Eye (tissue), 1 donor: Measurements from ENCODE around the gene ATG4B.

Experiments used
- DNase-seq: peaks from one replicate; pipeline ENCODE4 v3.0.0-alpha.2; 2015

ATG4B gene

DNA sequence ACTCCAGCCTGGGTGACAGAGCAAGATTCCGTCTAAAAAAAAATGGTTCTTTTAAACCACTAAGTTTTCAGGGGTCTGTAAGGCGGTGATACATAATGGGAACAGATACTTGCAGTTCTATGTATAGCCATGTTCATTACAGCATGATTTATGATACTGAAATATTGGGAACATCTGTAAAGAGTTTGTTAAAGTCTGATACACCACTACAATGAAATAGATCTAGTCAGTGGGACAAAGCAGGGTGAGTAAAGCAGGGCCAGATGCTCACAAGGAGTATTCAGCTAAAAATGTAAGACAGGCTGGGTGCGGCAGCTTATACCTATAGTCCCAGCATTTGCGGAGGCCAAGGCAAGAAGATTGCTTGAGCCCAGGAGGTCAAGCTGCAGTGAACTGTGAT, 58.2 kb downstream of the ATG4B start:
- no peak for DNase-seq

DNA sequence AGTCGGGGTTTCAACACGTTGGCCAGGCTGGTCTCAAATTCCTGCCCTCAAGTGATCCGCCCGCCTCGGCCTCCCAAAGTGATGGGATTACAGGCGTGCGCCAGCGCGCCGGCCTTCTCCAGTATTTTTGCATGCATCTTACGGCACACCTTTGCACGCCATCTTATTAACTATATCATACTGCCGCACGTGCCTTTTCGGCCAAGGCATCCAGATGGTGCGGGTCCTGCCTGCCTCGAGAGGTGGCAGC, 63.6 kb downstream of the ATG4B start:
- no peak for DNase-seq

DNA sequence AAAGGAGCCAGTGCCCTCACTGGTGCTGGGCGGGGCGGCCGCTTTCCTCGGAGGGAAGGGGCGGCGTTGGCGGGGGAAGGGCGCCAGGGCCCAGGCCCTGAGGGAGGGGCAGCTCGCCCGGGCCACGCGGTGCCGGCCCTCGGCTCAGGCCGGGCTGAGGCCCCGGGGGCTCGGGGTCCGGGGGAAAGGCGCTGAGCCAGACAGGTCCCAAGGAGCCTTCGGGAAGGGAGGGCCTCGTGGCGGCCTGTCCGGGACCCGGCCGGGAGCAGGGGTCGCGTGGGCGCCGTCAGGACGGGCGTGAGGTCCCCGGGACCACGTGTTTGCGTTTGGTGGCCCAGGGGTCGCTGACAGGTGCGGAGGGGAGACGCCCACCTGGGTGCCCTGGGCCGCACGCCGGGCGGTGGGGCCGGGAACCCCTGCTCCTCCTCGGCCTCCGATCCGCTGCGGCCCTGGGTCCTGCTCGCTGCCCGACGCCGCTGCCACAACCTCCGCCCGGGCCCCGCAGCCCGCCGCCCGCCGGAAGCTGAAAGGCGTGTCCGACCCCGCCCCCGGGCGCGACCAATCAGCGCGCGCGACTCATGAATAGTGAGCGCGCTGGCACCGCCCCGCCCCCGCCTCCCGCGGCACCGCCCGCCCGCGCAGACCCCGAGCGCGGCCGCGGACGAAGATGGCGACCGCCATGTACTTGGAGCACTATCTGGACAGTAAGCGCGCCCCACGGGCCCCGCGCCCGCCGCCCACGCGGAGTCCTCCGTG, 64.1 kb downstream of the ATG4B start, which contains the start of gene ING5:
Gene ING5, plus strand, starts transcription at position 641 of the 756 bp plus-strand sequence. Its CDS starts 27 bp downstream, at position 668.
- DNase-seq: peak; percentile 97

DNA sequence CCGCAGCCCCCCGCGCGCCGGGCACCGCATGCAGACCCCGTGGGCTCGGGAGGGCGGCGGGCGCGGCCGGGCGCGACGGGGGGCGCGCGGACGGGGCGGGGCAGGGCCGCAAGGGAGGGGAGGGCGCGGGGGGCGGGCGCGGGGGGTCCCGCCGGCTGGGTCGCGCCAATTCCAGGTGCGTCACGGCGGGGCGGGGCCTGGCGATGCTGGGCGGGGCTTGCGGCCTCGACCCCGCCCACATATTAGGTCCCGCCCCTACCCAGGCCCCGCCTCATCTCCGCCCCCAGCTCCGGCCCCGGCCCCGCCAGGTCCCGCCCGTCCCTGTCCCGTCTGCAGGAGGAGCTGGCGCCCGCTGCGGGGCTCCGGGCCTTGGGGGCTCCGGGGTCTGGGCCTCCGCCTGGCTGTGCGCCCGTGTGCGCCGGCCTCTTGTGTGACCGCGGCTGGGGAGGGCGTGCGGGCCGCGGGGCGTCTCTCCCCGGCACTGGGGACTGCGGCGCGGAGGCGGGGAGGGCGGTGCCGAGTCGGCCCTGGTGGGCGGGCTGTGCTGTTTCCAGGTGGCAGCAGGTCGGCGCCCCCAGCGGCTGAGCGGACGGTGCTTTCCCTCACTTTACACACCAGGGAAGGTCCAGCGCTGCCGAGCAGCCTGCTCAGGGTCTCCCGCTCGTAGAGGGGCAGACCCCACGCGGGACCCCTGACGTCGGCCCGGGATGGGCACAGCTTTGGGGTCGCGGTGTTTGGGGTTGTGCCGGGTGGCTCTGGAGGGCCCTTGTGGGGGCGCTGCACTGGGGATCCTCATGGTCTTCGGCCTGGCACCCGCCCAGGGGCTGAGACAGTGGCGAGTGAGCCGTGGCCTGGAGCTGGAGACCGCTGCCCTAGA, 64.9 kb downstream of the ATG4B start:
- DNase-seq: peak; percentile 95

DNA sequence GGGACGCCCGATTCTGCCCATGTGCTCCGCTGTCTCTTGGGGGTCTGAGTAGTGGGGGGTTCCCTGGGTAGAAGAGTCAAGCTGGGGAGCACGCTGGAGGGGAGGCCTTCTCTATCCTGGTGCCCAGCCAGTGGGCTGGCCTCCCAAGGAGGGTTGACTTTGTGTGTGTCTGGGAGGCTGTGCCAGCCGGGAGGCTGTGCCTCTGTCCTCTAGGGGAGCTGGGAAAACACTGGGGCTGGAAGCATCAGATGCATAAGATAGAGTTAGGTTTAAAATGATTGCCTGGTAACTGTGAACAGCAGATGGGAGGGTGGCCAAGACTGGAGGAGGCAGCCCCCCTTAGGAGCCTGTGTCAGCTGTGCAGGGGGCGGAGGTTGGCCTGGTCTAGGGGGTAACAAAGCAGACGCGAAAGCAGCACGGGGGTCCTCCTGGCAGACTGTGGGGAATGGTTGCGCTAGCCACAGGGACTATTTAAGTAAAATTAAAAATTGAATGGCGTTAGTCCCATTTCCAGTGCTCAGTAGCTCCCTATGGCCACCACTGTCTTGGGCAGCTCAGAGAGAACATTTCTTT, 65.6 kb downstream of the ATG4B start:
- DNase-seq: peak; percentile 51

DNA sequence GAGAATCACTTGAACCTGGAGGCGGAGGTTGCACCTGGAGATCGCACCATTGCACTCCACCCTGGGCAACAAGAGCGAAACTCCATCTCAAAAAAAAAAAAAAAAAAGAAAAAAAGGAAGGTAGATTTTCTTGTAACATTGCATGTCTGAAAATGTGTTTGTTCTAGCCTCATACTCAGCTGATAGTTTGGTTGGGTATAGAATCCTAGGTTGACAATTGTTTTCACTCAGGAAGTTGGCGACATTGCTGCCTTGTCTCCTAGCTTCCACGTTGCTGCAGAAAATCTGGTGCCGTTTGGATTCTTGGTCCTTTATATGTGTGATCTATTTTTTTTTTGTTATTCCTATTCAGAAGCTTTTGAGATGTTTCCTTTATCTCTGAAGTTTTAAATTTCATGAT, 69.0 kb downstream of the ATG4B start:
- peak; percentile 26 for DNase-seq

DNA sequence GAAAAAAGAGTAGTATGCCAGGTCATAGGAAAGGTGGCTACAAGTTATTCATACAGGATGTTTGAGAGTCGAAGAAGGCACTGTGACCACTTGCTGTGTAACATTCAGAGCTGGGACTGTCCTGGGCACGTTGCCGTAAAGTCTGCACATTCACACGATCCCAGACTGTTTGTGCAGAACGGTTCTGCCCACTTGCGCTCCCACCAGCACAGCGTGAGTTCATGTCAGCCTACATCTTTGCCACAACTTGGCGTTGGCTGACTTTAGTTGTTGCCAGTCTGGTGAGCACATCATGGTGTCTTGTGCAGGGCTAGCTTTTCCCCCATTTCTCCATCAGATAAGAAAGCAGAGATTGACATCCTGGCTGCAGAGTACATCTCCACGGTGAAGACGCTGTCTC, 71.4 kb downstream of the ATG4B start:
- DNase-seq: no peak

DNA sequence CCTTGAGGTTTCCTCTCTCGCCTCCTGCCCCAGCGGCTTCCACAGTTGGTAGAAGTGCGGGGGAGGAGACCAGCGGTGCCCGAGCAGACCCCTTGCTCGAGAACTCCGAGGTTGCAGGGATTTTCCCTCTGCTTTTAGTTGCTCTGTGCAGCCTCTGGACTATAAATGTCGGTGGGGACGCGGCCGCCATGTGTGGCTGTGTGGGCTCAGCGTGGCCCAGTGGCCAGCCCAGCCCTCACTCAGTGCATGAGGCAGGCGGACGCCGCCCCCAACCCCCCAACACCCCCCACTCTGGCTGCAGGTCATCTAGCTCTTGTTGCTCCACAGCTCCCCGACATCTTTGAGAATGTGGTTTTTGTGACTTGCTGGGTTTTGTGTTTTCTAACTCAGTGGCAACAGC, 81.6 kb downstream of the ATG4B start:
- no peak for DNase-seq

DNA sequence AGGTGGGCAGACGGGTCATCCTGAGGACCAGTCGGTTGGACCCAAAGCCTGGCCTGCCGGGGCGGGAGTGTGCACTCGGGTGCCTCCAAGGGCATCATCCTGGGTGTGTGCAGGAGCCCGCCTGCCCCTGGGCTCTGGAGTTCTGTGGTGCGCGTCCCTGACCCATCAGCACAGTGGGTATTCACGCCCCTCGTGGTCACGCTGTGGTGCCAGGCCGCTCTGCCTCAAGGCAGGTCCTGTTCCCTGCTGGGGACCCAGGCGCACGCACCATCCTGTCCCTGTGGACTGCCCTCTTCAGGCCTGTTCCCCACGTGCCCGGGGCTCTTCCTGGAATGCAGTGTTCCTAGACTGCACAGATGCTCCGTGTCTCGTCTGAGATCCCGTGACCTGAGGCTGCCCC, 82.6 kb downstream of the ATG4B start:
- DNase-seq: no peak

DNA sequence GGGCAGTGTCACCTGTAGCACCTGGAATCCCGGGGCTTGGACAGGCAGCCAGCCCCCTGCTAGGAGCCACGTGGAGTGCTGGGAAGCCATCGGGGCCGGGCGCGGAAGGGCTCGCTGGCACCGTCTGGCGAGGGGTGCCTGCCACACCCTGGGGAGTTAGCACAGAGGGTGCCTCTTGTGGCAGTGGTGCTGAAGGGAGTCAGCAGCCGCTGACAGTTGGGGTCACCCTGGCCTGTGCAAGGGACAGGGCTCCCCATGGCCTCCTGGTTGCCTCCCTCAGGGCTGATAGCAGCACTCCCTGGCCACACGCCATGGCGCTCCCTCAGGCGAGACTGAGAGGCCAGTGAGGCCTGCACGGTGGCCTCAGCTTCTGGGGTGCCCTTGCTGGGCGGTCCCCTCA, 83.1 kb downstream of the ATG4B start:
- DNase-seq: no peak

DNA sequence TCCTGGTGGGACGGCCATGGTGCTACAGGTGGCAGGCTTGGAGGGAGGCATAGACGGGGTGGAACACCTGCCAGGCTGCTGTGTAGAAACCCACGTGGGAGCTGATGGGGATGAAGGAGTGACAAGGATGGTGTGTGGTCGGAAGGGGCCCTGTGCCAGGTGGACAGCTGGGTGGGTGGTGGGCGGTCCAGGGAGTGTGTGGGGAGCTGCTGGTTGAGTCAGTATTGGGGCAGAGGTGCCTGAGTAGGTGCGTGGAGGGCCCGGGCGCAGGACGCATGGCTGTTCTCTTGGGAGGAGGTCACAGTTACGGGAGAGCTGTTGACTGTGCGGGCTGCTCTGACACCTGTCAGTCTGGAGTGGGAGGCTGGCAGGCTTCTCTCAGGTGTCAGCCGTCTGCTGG, 84.4 kb downstream of the ATG4B start:
- no peak for DNase-seq

DNA sequence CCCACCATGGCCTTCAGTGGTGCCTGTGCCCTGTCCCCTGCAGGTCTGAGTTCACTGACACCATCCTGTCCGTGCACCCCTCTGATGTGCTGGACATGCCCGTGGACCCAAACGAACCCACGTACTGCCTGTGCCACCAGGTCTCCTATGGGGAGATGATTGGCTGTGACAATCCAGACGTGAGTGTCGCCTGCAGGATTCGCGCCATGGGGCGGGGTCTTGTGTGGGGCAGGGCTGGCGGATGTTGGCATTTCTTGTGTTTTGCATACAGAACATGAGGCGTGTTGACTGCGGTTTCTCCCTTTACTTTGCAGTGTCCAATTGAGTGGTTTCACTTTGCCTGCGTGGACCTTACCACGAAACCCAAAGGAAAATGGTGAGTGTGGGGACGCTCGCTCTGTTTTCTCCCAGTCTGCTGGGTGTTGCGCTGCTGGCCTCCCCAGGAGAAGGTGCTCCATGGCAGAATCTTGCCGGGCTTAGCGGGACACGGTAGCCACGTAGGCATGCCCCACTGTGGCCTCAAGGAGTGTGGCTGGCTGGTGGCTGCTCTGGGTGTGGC, 85.5 kb downstream of the ATG4B start:
- no peak for DNase-seq
